Measurements from ENCODE around the gene LHX4.

LHX4 gene

GRCh38 chr1:180274221-180274620, 44.2 kb downstream of the LHX4 start:
- H2BK15ac ChIP-seq (ENCODE audit: low read depth, poor library complexity, severe bottlenecking): no peak overlapping the region
- H3K27me3 ChIP-seq (ENCODE audit: control insufficient read depth in 1 of 2, insufficient read depth in 1 of 2, low read length in 2 of 2): no peaks in the 10 kb centered on the region
- H3K27ac ChIP-seq (ENCODE audit: low read length, poor library complexity, severe bottlenecking): no peak overlapping the region
- H3K36me3 ChIP-seq (ENCODE audit: control insufficient read depth in 1 of 2, insufficient read depth in 2 of 2, low read depth in 1 of 2, low read length in 2 of 2): peaks cover 22 to 47% of the 10 kb centered on the region in 2 experiments
- WGBS: 98% methylated on average over 11 of the region's 11 CpGs
- H3K9me3 ChIP-seq (ENCODE audit: control insufficient read depth, low read length): no peaks in the 10 kb centered on the region
- H2BK5ac ChIP-seq (ENCODE audit: low read depth, low read length, poor library complexity, severe bottlenecking): no peak overlapping the region
- H3K23ac ChIP-seq (ENCODE audit: low read length in 2 of 2): no peak overlapping the region
- no peak overlapping the region for H4K91ac ChIP-seq (ENCODE audit: low read length)
- no peak overlapping the region for H3K9ac ChIP-seq (ENCODE audit: low read length)
- no peak overlapping the region for H2AK5ac ChIP-seq (ENCODE audit: low read length, severe bottlenecking)
- H3K4ac ChIP-seq (ENCODE audit: low read depth in 1 of 2, low read length in 2 of 2): no peak overlapping the region
- DNase-seq: no peak
- no peak overlapping the region for H3K18ac ChIP-seq (ENCODE audit: low read depth in 1 of 2, low read length in 2 of 2)
- no peak overlapping the region for H4K8ac ChIP-seq (ENCODE audit: low read length)
- no peak overlapping the region for H3K14ac ChIP-seq (ENCODE audit: low read length in 2 of 2)
- H3K4me1 ChIP-seq (ENCODE audit: control insufficient read depth, insufficient read depth, low read depth, low read length): peaks cover 17% of the 10 kb centered on the region
- no peak overlapping the region for H3K4me2 ChIP-seq (ENCODE audit: low read length, poor library complexity, severe bottlenecking)
- no peak overlapping the region for H2BK120ac ChIP-seq (ENCODE audit: low read depth, low read length)
- H2AFZ ChIP-seq (ENCODE audit: low read depth, low read length): no peak overlapping the region
- H3K4me3 ChIP-seq (ENCODE audit: insufficient read depth in 1 of 2, low read depth in 1 of 2, low read length in 2 of 2): no peak overlapping the region
- no peak overlapping the region for H2BK12ac ChIP-seq (ENCODE audit: low read length in 2 of 2)
- no peaks in the 10 kb centered on the region for H3K79me1 ChIP-seq (replicated peaks; ENCODE audit: low read length, poor library complexity, severe bottlenecking)

DNA sequence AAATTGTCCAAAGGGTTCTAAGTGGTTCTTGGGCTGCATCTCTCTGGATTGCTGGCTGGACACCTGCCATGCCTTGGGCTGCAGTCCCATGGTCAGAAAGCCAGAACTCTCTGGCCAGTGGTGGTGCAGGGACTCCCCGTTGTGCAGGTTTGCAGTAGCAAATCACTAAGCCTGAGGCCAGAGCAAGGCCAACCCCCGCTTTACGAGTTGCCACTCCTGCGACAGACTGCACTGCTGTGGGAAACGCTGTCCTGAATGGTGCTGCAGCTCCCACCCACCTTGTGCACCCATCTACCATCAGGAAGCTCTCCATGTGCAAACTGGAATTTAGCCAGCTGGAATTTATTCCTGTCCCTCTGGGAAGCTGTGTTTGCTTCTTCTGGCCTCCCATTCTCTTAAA, 45.7 kb downstream of the LHX4 start:
- Histone ChIP-seq H3K23ac (ENCODE audit: low read length in 2 of 2) (no peak overlapping the region), H3K79me1 (replicated peaks; ENCODE audit: low read length, poor library complexity, severe bottlenecking) (no peaks in the 10 kb centered on the region), H3K14ac (ENCODE audit: low read length in 2 of 2) (no peak overlapping the region), H2AK5ac (ENCODE audit: low read length, severe bottlenecking) (no peak overlapping the region), H4K91ac (ENCODE audit: low read length) (no peak overlapping the region), H3K27ac (ENCODE audit: low read length, poor library complexity, severe bottlenecking) (no peak overlapping the region), H3K4me2 (ENCODE audit: low read length, poor library complexity, severe bottlenecking) (no peak overlapping the region), H4K8ac (ENCODE audit: low read length) (no peak overlapping the region), H3K9me3 (ENCODE audit: control insufficient read depth, low read length) (no peaks in the 10 kb centered on the region), H2AFZ (ENCODE audit: low read depth, low read length) (no peak overlapping the region), H3K18ac (ENCODE audit: low read depth in 1 of 2, low read length in 2 of 2) (no peak overlapping the region), H3K4me1 (ENCODE audit: control insufficient read depth, insufficient read depth, low read depth, low read length) (peaks cover 12% of the 10 kb centered on the region), H3K36me3 (ENCODE audit: control insufficient read depth in 1 of 2, insufficient read depth in 2 of 2, low read depth in 1 of 2, low read length in 2 of 2) (peaks cover 22 to 60% of the 10 kb centered on the region in 2 experiments), H3K27me3 (ENCODE audit: control insufficient read depth in 1 of 2, insufficient read depth in 1 of 2, low read length in 2 of 2) (no peaks in the 10 kb centered on the region), H2BK120ac (ENCODE audit: low read depth, low read length) (no peak overlapping the region), H2BK12ac (ENCODE audit: low read length in 2 of 2) (no peak overlapping the region), H2BK15ac (ENCODE audit: low read depth, poor library complexity, severe bottlenecking) (no peak overlapping the region), H3K9ac (ENCODE audit: low read length) (no peak overlapping the region), H3K4me3 (ENCODE audit: insufficient read depth in 1 of 2, low read depth in 1 of 2, low read length in 2 of 2) (no peak overlapping the region), H2BK5ac (ENCODE audit: low read depth, low read length, poor library complexity, severe bottlenecking) (no peak overlapping the region), H3K4ac (ENCODE audit: low read depth in 1 of 2, low read length in 2 of 2) (no peak overlapping the region)
- WGBS: 97% methylated on average over 5 of the region's 5 CpGs
- DNase-seq: no peak

GRCh38 chr1:180277476-180278193, 47.6 kb downstream of the LHX4 start:
- H3K9ac ChIP-seq (ENCODE audit: low read length): no peak overlapping the region
- no peak for DNase-seq
- no peak overlapping the region for H2BK5ac ChIP-seq (ENCODE audit: low read depth, low read length, poor library complexity, severe bottlenecking)
- no peak overlapping the region for H3K4me2 ChIP-seq (ENCODE audit: low read length, poor library complexity, severe bottlenecking)
- no peaks in the 10 kb centered on the region for H3K4me1 ChIP-seq (ENCODE audit: control insufficient read depth, insufficient read depth, low read depth, low read length)
- H2BK120ac ChIP-seq (ENCODE audit: low read depth, low read length): no peak overlapping the region
- H3K4ac ChIP-seq (ENCODE audit: low read depth in 1 of 2, low read length in 2 of 2): no peak overlapping the region
- no peak overlapping the region for H3K4me3 ChIP-seq (ENCODE audit: insufficient read depth in 1 of 2, low read depth in 1 of 2, low read length in 2 of 2)
- H2BK12ac ChIP-seq (ENCODE audit: low read length in 2 of 2): no peak overlapping the region
- no peaks in the 10 kb centered on the region for H3K27me3 ChIP-seq (ENCODE audit: control insufficient read depth in 1 of 2, insufficient read depth in 1 of 2, low read length in 2 of 2)
- no peak overlapping the region for H3K23ac ChIP-seq (ENCODE audit: low read length in 2 of 2)
- H2AFZ ChIP-seq (ENCODE audit: low read depth, low read length): no peak overlapping the region
- no peak overlapping the region for H2BK15ac ChIP-seq (ENCODE audit: low read depth, poor library complexity, severe bottlenecking)
- no peaks in the 10 kb centered on the region for H3K9me3 ChIP-seq (ENCODE audit: control insufficient read depth, low read length)
- H3K18ac ChIP-seq (ENCODE audit: low read depth in 1 of 2, low read length in 2 of 2): no peak overlapping the region
- no peak overlapping the region for H2AK5ac ChIP-seq (ENCODE audit: low read length, severe bottlenecking)
- H3K79me1 ChIP-seq (replicated peaks; ENCODE audit: low read length, poor library complexity, severe bottlenecking): no peaks in the 10 kb centered on the region
- no peak overlapping the region for H3K27ac ChIP-seq (ENCODE audit: low read length, poor library complexity, severe bottlenecking)
- H4K91ac ChIP-seq (ENCODE audit: low read length): no peak overlapping the region
- H3K14ac ChIP-seq (ENCODE audit: low read length in 2 of 2): no peak overlapping the region
- WGBS: 97% methylated on average over 5 of the region's 5 CpGs
- peaks cover 22 to 71% of the 10 kb centered on the region in 2 experiments for H3K36me3 ChIP-seq (ENCODE audit: control insufficient read depth in 1 of 2, insufficient read depth in 2 of 2, low read depth in 1 of 2, low read length in 2 of 2)
- no peak overlapping the region for H4K8ac ChIP-seq (ENCODE audit: low read length)

GRCh38 chr1:180278194-180278515, 48.1 kb downstream of the LHX4 start:
- Histone ChIP-seq H2AFZ (ENCODE audit: low read depth, low read length) (no peak overlapping the region), H2BK120ac (ENCODE audit: low read depth, low read length) (no peak overlapping the region), H3K36me3 (ENCODE audit: control insufficient read depth in 1 of 2, insufficient read depth in 2 of 2, low read depth in 1 of 2, low read length in 2 of 2) (peaks cover 22 to 75% of the 10 kb centered on the region in 2 experiments), H2AK5ac (ENCODE audit: low read length, severe bottlenecking) (no peak overlapping the region), H3K27me3 (ENCODE audit: control insufficient read depth in 1 of 2, insufficient read depth in 1 of 2, low read length in 2 of 2) (no peaks in the 10 kb centered on the region), H3K18ac (ENCODE audit: low read depth in 1 of 2, low read length in 2 of 2) (no peak overlapping the region), H2BK12ac (ENCODE audit: low read length in 2 of 2) (no peak overlapping the region), H4K91ac (ENCODE audit: low read length) (no peak overlapping the region), H3K4me3 (ENCODE audit: insufficient read depth in 1 of 2, low read depth in 1 of 2, low read length in 2 of 2) (no peak overlapping the region), H4K8ac (ENCODE audit: low read length) (no peak overlapping the region), H3K9ac (ENCODE audit: low read length) (no peak overlapping the region), H3K9me3 (ENCODE audit: control insufficient read depth, low read length) (no peaks in the 10 kb centered on the region), H3K79me1 (replicated peaks; ENCODE audit: low read length, poor library complexity, severe bottlenecking) (no peaks in the 10 kb centered on the region), H3K27ac (ENCODE audit: low read length, poor library complexity, severe bottlenecking) (no peak overlapping the region), H2BK15ac (ENCODE audit: low read depth, poor library complexity, severe bottlenecking) (no peak overlapping the region), H3K4me1 (ENCODE audit: control insufficient read depth, insufficient read depth, low read depth, low read length) (no peaks in the 10 kb centered on the region), H3K23ac (ENCODE audit: low read length in 2 of 2) (no peak overlapping the region), H3K14ac (ENCODE audit: low read length in 2 of 2) (no peak overlapping the region), H3K4me2 (ENCODE audit: low read length, poor library complexity, severe bottlenecking) (no peak overlapping the region), H3K4ac (ENCODE audit: low read depth in 1 of 2, low read length in 2 of 2) (no peak overlapping the region), H2BK5ac (ENCODE audit: low read depth, low read length, poor library complexity, severe bottlenecking) (no peak overlapping the region)
- 94% methylated on average over 2 of the region's 2 CpGs for WGBS
- no peak for DNase-seq
